Adrenal gland (tissue), 5 donors: ENCODE results near the gene POGK.
"Not testable (repeated sequence)": the region's sequence is repeated elsewhere in the genome, so short reads cannot be mapped to it uniquely, and the experiment has no call there.

ENCODE experiments used
- CTCF ChIP-seq, 6 experiments: fragments of 450-650 bp in 4 of 6; fragments of 200-600 bp in 2 of 6; sonication (generic) in 1 of 6; IDR thresholded peaks; 1 replicate in 5 of 6; 2 replicates in 1 of 6; pipeline versions ENCODE4 v1.5.1 to v1.8.0; 2016 to 2021; ENCODE audit warnings: antibody characterized with exemption in 6 of 6, mild to moderate bottlenecking in 2 of 6, moderate library complexity in 1 of 6
- POLR2A ChIP-seq, 2 donors: fragments of 450-650 bp; IDR thresholded peaks; one replicate each; pipeline ENCODE4 v1.6.1; 2017; ENCODE audit warnings: antibody characterized with exemption in 2 of 2, mild to moderate bottlenecking in 2 of 2, moderate library complexity in 1 of 2
- donor health status: DM: no; HTN: no; CAD: no.

- not testable (repeated sequence) for TF ChIP-seq CTCF, POLR2A (IDR thresholded peaks at IDR 0.05)
Measured at GRCh38 chr1:166878173-166878917, 39.1 kb downstream of the POGK start.
